Kidney (tissue), 14 donors: ENCODE data around the gene CFDP1. TPM values are rescaled to one million over a fixed set of nuclear protein-coding genes. Genes with fewer than 3 reads are reported as not detected.
A peak's percentile ranks its signal among the peaks of the same experiment; 100 is the strongest.

ENCODE experiments used
- DNase-seq, 5 donors: peaks; one replicate each; pipeline ENCODE4 v3.0.0-alpha.2; 2013 to 2020
- FAIRE-seq: peaks from 2 replicates; lab custom pipeline; 2012; peaks lifted over from hg19 to GRCh38; lab: Jason Lieb, UNC
- H3K27ac ChIP-seq, 2 donors: one replicate each; pipeline ENCODE4 v1.7.0; 2013; ENCODE audit warnings: low read depth in 2 of 2, low read length in 2 of 2, inconsistent platforms in 1 of 2
- H3K27me3 ChIP-seq: one replicate; pipeline ENCODE4 v1.7.1; 2013; ENCODE audit warnings: low read length, inconsistent platforms; ENCODE audit not compliant: control insufficient read depth, insufficient read depth
- H3K36me3 ChIP-seq, 3 donors: one replicate each; pipeline versions ENCODE4 v1.7.0 to v1.7.1; 2013; ENCODE audit warnings: low read length in 3 of 3, control low read depth in 1 of 3, inconsistent platforms in 1 of 3; ENCODE audit not compliant: insufficient read depth in 3 of 3, control insufficient read depth in 2 of 3
- H3K4me1 ChIP-seq, 3 donors: one replicate each; pipeline versions ENCODE4 v1.7.0 to v1.7.1; 2013; ENCODE audit warnings: low read length in 3 of 3, inconsistent platforms in 1 of 3, low read depth in 1 of 3; ENCODE audit not compliant: control insufficient read depth in 2 of 3, insufficient read depth in 2 of 3
- H3K4me3 ChIP-seq, 3 donors: one replicate each; pipeline versions ENCODE4 v1.7.0 to v1.8.1; 2013; ENCODE audit warnings: low read length in 3 of 3, control low read depth in 1 of 3, inconsistent platforms in 1 of 3
- H3K9ac ChIP-seq, 3 donors: one replicate each; pipeline versions ENCODE4 v1.7.0 to v1.7.1; 2013; ENCODE audit warnings: low read length in 3 of 3, control low read depth in 1 of 3, inconsistent platforms in 1 of 3
- H3K9me3 ChIP-seq, 3 donors: one replicate each; pipeline versions ENCODE4 v1.7.0 to v1.7.1; 2013; ENCODE audit warnings: low read length in 3 of 3, control low read depth in 1 of 3, inconsistent platforms in 1 of 3; ENCODE audit not compliant: control insufficient read depth in 2 of 3, insufficient read depth in 1 of 3
- CTCF ChIP-seq: IDR thresholded peaks from 3 replicates; pipeline ENCODE4 v1.5.1; 2012; ENCODE audit warnings: mild to moderate bottlenecking, moderate library complexity, borderline replicate concordance; ENCODE audit not compliant: insufficient read depth; ENCODE audit errors: extremely low read depth
- intact Hi-C: fragments of 100-400 bp; cut with DNase I; formaldehyde crosslinking; loops from one replicate; pipeline ENCODE4 v1.11.1; 2022
- polyA plus RNA-seq: library from polyadenylated mRNA; stranded (reverse); fragments of 350-450 nt; fragmentation: Illumina TruSeq; extraction: RNeasy Lipid Tissue Mini Kit (QIAGEN cat#74804); gene quantifications from one replicate; pipeline ENCODE4 v1.2.3, GENCODE V29; 2014; ENCODE audit warnings: low read depth, low replicate concordance; ENCODE audit not compliant: insufficient read depth
- total RNA-seq: library from RNA; stranded (reverse); fragmentation: NEBNext Ultra II Directional; extraction: Animal tissue kit (Norgen Biotek cat#: 25700); gene quantifications from one replicate; pipeline ENCODE4 v1.2.1, GENCODE V29; 2021
- donor health status: control.
- donor health status: control.
- donor health status: control.
- donor health status: control.
- donor health status: control.
- donor health status: DM: yes; HTN: yes; CAD: no.
- donor health status: Normal renal cell carcinoma (clear cell type).

Gene CFDP1
- total and polyA plus RNA-seq, 2 donors from 2014 or later, result 53.5 to 148 TPM

- Histone ChIP-seq H3K4me1 (peaks cover 0 to 5% (median 5%) of the 10 kb centered on the region in 3 donors), H3K9me3 (no peaks in the 10 kb centered on the region), H3K27ac (peak overlapping the region in 1 of 2 donors; percentile 19), H3K9ac (no peak overlapping the region), H3K4me3 (no peak overlapping the region), H3K36me3 (no peaks in the 10 kb centered on the region), H3K27me3 (no peaks in the 10 kb centered on the region)
- no peak for TF ChIP-seq CTCF
- intact Hi-C loops, result no loop called here
- FAIRE-seq (no peak), DNase-seq (no peak)
Observed at GRCh38 chr16:75311383-75311938, 121.8 kb downstream of the CFDP1 start.

GRCh38 chr16:75310541-75310940 is 122.8 kb downstream of the CFDP1 start:
- FAIRE-seq, result no peak
- peaks cover 0 to 14% (median 11%) of the 10 kb centered on the region in 3 donors for H3K4me1 ChIP-seq
- H3K27me3 ChIP-seq, result no peaks in the 10 kb centered on the region
- H3K9me3 ChIP-seq, result no peaks in the 10 kb centered on the region
- intact Hi-C loops, result no loop called here
- no peak overlapping the region for H3K27ac ChIP-seq
- no peak for TF ChIP-seq CTCF
- H3K4me3 ChIP-seq, result no peak overlapping the region
- no peaks in the 10 kb centered on the region for H3K36me3 ChIP-seq
- H3K9ac ChIP-seq, result no peak overlapping the region
- no peak for DNase-seq

GRCh38 chr16:75309899-75310430 is 123.3 kb downstream of the CFDP1 start:
- no peak overlapping the region for H3K4me3 ChIP-seq
- H3K9ac ChIP-seq, result no peak overlapping the region
- H3K4me1 ChIP-seq, result peaks cover 0 to 19% (median 14%) of the 10 kb centered on the region in 3 donors
- FAIRE-seq (no peak), DNase-seq (peak in 2 of 5 donors; percentile 23 to 37)
- no peaks in the 10 kb centered on the region for H3K36me3 ChIP-seq
- H3K27ac ChIP-seq, result no peak overlapping the region
- TF ChIP-seq CTCF, result no peak
- no peaks in the 10 kb centered on the region for H3K9me3 ChIP-seq
- no peaks in the 10 kb centered on the region for H3K27me3 ChIP-seq
- intact Hi-C loops, result no loop called here
